GM12892 (cell line): ENCODE data around the gene PLCL1.

ENCODE experiments used
- POLR2A ChIP-seq: IDR thresholded peaks from 2 replicates; pipeline ENCODE4 v1.6.1; 2011; ENCODE audit warnings: low read depth, low read length, control low read depth
- POLR2AphosphoS5 ChIP-seq: IDR thresholded peaks from 2 replicates; pipeline ENCODE4 v1.6.1; 2011; ENCODE audit warnings: low read depth, low read length, control low read depth
- TAF1 ChIP-seq: IDR thresholded peaks from 2 replicates; pipeline ENCODE4 v1.6.1; 2011; ENCODE audit warnings: low read depth, mild to moderate bottlenecking, control low read depth, low read length, borderline replicate concordance

DNA sequence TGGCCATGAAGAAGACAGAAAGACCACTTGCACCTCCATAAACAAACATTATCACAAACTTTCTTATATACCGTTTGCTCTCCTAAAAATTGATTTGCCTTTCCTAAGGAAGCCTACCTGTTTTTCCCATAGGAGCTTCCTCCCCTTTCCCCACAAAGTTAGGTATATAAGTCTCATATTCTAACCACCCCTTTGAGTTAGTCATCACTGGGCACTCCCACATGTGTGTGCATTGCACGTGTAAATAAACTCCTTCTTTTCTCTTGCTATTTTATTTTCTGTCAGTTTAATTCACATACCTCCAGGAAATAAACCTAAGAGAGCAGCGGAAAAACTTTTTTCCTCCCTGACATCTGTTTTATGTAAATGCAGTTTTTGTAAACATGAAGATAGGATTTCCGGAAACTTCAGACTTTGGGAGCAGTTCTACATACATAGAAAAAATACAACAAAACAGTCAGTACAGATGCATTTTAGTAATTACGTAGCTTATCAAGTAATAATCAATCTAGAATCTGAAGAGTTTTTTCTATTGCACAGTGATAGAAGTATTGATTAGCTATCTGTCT is 46.6 kb downstream of the PLCL1 start:
- TF ChIP-seq POLR2A (no peak), POLR2AphosphoS5 (no peak), TAF1 (no peak)
